ENCODE data around the gene CTAGE1.
"Not testable (repeated sequence)": the region's sequence is repeated elsewhere in the genome, so short reads cannot be mapped to it uniquely, and the experiment has no call there.

Gene CTAGE1

GRCh38 chr18:22399949-22400348 lies 17.8 kb downstream of the CTAGE1 start:
- H3F3A ChIP-seq (ENCODE audit: low read depth): no peaks in the 10 kb centered on the region
- no peaks in the 10 kb centered on the region for H3K79me2 ChIP-seq (ENCODE audit: insufficient read depth, low read length)
- no peaks in the 10 kb centered on the region for H3K4me1 ChIP-seq (ENCODE audit: insufficient read depth, low read length, poor library complexity, severe bottlenecking)
- H3K4me3 ChIP-seq (ENCODE audit: low read length, poor library complexity, severe bottlenecking): no peak overlapping the region
- TF ChIP-seq, protein P1, sequence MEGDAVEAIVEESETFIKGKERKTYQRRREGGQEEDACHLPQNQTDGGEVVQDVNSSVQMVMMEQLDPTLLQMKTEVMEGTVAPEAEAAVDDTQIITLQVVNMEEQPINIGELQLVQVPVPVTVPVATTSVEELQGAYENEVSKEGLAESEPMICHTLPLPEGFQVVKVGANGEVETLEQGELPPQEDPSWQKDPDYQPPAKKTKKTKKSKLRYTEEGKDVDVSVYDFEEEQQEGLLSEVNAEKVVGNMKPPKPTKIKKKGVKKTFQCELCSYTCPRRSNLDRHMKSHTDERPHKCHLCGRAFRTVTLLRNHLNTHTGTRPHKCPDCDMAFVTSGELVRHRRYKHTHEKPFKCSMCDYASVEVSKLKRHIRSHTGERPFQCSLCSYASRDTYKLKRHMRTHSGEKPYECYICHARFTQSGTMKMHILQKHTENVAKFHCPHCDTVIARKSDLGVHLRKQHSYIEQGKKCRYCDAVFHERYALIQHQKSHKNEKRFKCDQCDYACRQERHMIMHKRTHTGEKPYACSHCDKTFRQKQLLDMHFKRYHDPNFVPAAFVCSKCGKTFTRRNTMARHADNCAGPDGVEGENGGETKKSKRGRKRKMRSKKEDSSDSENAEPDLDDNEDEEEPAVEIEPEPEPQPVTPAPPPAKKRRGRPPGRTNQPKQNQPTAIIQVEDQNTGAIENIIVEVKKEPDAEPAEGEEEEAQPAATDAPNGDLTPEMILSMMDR (conservative IDR thresholded peaks at IDR 0.05; ENCODE audit: low read length): no peak
- no peak for TF ChIP-seq EZH2phosphoT487 (IDR thresholded peaks at IDR 0.05; ENCODE audit: borderline replicate concordance)
- H2AFZ ChIP-seq (ENCODE audit: low read length): no peak overlapping the region
- H3K9me2 ChIP-seq (replicated peaks; ENCODE audit: low read depth, low read length): no peaks in the 10 kb centered on the region
- H4K20me1 ChIP-seq (ENCODE audit: insufficient read depth, low read length, poor library complexity, severe bottlenecking): no peaks in the 10 kb centered on the region
- H3K36me3 ChIP-seq (ENCODE audit: insufficient read depth, low read length): no peaks in the 10 kb centered on the region
- no peaks in the 10 kb centered on the region for H3K9me3 ChIP-seq (ENCODE audit: insufficient read depth, low read depth, low read length)
- no peak overlapping the region for H3K4me2 ChIP-seq (ENCODE audit: low read depth, low read length, poor library complexity, severe bottlenecking)
- no peak overlapping the region for H3K9ac ChIP-seq (ENCODE audit: low read depth, low read length, poor library complexity, severe bottlenecking)
- H3K27me3 ChIP-seq (ENCODE audit: insufficient read depth, low read length, poor library complexity, severe bottlenecking): no peaks in the 10 kb centered on the region

DNA sequence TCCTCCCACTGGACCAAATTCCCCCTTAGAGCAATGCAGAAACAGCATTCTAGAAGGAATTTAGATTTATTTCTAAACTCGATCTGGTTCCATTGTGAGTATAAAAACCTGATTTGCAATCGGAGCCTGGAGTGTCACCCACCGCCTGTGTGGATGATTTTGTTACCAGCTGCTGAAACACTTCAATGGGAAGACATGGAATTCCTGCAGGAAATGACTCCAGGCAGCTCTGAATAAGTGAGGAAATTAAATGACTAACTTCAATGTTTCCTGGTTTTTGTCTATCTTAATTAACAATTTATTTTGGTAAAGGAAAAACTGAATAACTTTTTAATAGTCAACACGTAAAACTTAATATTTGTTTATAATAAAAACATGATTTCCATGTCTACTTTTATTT lies 19.3 kb downstream of the CTAGE1 start:
- no peaks in the 10 kb centered on the region for H3K4me1 ChIP-seq (ENCODE audit: insufficient read depth, low read length, poor library complexity, severe bottlenecking)
- H3K79me2 ChIP-seq (ENCODE audit: insufficient read depth, low read length): no peaks in the 10 kb centered on the region
- H3K36me3 ChIP-seq (ENCODE audit: insufficient read depth, low read length): no peaks in the 10 kb centered on the region
- no peaks in the 10 kb centered on the region for H3K27me3 ChIP-seq (ENCODE audit: insufficient read depth, low read length, poor library complexity, severe bottlenecking)
- H3K9me3 ChIP-seq (ENCODE audit: insufficient read depth, low read depth, low read length): no peaks in the 10 kb centered on the region
- H3K4me2 ChIP-seq (ENCODE audit: low read depth, low read length, poor library complexity, severe bottlenecking): no peak overlapping the region
- no peaks in the 10 kb centered on the region for H3F3A ChIP-seq (ENCODE audit: low read depth)
- no peaks in the 10 kb centered on the region for H4K20me1 ChIP-seq (ENCODE audit: insufficient read depth, low read length, poor library complexity, severe bottlenecking)
- H3K9me2 ChIP-seq (replicated peaks; ENCODE audit: low read depth, low read length): no peaks in the 10 kb centered on the region
- no peak overlapping the region for H3K9ac ChIP-seq (ENCODE audit: low read depth, low read length, poor library complexity, severe bottlenecking)
- TF ChIP-seq, protein P1 (conservative IDR thresholded peaks at IDR 0.05; ENCODE audit: low read length): no peak
- TF ChIP-seq EZH2phosphoT487 (IDR thresholded peaks at IDR 0.05; ENCODE audit: borderline replicate concordance): no peak
- no peak overlapping the region for H2AFZ ChIP-seq (ENCODE audit: low read length)
- no peak overlapping the region for H3K4me3 ChIP-seq (ENCODE audit: low read length, poor library complexity, severe bottlenecking)

DNA sequence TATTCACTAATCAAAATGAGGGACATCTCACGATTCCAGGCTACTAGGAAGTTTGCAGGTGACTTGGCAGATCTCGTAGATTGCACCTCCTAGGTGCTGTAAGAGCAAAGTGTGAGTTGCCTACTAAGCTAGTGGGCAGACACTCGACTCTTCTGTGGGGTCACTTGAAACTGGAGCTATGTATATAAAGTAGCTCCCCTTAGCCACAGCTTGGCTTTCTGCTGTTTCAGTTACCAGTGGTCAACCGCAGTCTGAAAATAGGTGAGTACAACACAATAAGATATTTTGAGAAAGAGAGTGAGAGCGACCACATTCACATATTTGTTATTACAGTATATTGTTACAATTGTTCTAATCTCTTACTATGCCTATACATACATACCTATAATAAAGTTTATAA lies 23.3 kb downstream of the CTAGE1 start:
- Histone ChIP-seq H3K9me3 (ENCODE audit: insufficient read depth, low read depth, low read length) (no peaks in the 10 kb centered on the region), H3K27me3 (ENCODE audit: insufficient read depth, low read length, poor library complexity, severe bottlenecking) (no peaks in the 10 kb centered on the region), H4K20me1 (ENCODE audit: insufficient read depth, low read length, poor library complexity, severe bottlenecking) (no peaks in the 10 kb centered on the region), H3K4me2 (ENCODE audit: low read depth, low read length, poor library complexity, severe bottlenecking) (no peak overlapping the region), H3F3A (ENCODE audit: low read depth) (no peaks in the 10 kb centered on the region), H3K4me1 (ENCODE audit: insufficient read depth, low read length, poor library complexity, severe bottlenecking) (peaks cover 9% of the 10 kb centered on the region), H3K36me3 (ENCODE audit: insufficient read depth, low read length) (no peaks in the 10 kb centered on the region), H3K9ac (ENCODE audit: low read depth, low read length, poor library complexity, severe bottlenecking) (no peak overlapping the region), H3K4me3 (ENCODE audit: low read length, poor library complexity, severe bottlenecking) (no peak overlapping the region), H3K79me2 (ENCODE audit: insufficient read depth, low read length) (no peaks in the 10 kb centered on the region), H2AFZ (ENCODE audit: low read length) (no peak overlapping the region; the same call in 1 of the 2 replicates), H3K9me2 (replicated peaks; ENCODE audit: low read depth, low read length) (no peaks in the 10 kb centered on the region)
- TF ChIP-seq EZH2phosphoT487 (IDR thresholded peaks at IDR 0.05; ENCODE audit: borderline replicate concordance): no peak
- TF ChIP-seq, protein P1 (conservative IDR thresholded peaks at IDR 0.05; ENCODE audit: low read length): no peak

DNA sequence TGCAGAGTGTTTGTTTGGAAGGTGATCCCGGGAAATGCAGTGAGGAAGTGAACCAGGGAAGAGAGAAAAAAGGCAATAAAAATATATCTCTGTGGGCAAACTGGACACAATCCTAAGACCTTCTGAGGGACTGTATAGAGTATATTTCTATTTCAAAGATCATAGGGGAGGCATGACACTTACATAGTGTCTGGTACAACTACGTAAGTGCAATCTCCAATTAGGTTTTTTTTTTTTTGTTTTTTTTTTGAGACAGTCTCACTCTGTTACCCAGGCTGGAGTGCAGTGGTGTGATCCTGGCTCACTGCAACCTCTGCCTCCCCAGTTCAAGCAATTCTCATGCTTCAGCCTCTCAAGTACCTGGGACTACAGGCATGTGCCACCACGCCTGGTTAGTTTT lies 24.6 kb downstream of the CTAGE1 start:
- not testable (repeated sequence) for H3K4me2 ChIP-seq (ENCODE audit: low read depth, low read length, poor library complexity, severe bottlenecking); H3K9ac ChIP-seq (ENCODE audit: low read depth, low read length, poor library complexity, severe bottlenecking); H4K20me1 ChIP-seq (ENCODE audit: insufficient read depth, low read length, poor library complexity, severe bottlenecking); H3K4me3 ChIP-seq (ENCODE audit: low read length, poor library complexity, severe bottlenecking); H3K9me2 ChIP-seq (replicated peaks; ENCODE audit: low read depth, low read length); H2AFZ ChIP-seq (ENCODE audit: low read length); H3K36me3 ChIP-seq (ENCODE audit: insufficient read depth, low read length); H3F3A ChIP-seq (ENCODE audit: low read depth); H3K27me3 ChIP-seq (ENCODE audit: insufficient read depth, low read length, poor library complexity, severe bottlenecking); H3K4me1 ChIP-seq (ENCODE audit: insufficient read depth, low read length, poor library complexity, severe bottlenecking); H3K9me3 ChIP-seq (ENCODE audit: insufficient read depth, low read depth, low read length); H3K79me2 ChIP-seq (ENCODE audit: insufficient read depth, low read length)
